GM19438 (cell line): ENCODE results near the gene FADS3.
A peak's percentile ranks its signal among the peaks of the same experiment; 100 is the strongest.

ENCODE experiments used
- ATAC-seq: cut with Tn5 transposase; IDR thresholded peaks from one replicate; pipeline ENCODE4 v1.9.1; 2021; ENCODE audit warnings: low read depth; ENCODE audit not compliant: unreplicated experiment

FADS3 gene

DNA sequence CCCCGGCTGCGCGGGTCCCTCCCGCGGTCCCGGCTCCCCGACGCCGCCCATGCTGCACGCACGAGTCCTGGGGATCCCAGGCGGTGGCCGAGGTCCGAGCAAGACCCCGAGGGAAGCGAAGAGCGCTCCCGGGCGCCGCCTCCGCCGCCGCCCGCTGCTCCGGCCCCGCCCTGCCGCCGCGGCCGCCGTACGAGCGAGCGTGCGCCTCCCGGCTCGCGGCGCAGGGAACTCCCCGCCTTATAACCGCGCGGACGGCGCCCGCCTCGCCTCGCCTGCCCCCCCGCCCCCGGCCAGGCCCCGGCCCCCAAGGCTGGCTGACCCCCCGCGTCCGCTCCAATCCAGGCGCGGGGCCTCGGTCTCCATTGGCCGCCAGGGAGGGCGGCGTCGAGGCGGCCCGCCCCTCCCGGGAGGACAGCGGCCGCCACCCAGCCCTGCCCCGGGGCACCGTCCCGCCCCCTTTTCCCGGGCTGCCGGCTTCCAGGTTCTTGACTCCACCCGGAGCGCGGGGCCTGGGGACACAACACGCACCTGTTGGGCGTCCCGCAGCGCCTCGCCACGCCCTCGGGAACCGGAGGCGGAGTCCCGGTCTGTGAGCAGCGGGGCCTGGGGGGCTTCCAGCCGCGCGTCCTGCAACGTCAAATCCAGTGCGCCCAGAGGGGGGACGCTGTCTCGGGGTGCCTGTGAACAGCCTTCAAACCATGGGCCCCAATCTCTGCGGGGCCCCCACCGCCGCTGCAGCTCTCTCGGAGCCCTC is at the start of gene FADS3:
TSS of gene FADS3 (minus strand) at position 215 of the 754 bp plus-strand sequence. CDS start at position 51, 164 bp downstream.
- peak; percentile 76 for ATAC-seq

DNA sequence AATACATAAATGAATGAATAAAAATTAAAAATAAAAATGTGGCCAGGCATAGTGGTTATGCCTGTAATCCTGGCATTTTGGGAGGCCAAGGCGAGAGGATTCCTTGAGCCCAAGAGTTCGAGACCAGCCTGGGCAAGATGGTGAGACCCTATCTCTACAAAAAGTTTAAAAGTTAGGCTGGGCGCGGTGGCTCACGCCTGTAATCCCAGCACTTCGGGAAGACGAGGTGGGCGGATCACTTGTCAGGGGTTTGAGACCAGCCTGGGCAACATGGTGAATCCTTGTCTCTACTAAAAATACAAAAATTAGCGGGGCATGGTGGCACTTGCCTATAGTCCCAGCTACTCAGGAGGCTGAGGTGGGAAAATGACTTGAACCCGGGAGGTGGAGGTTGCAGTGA is 49.1 kb upstream of the FADS3 start:
- no peak for ATAC-seq

DNA sequence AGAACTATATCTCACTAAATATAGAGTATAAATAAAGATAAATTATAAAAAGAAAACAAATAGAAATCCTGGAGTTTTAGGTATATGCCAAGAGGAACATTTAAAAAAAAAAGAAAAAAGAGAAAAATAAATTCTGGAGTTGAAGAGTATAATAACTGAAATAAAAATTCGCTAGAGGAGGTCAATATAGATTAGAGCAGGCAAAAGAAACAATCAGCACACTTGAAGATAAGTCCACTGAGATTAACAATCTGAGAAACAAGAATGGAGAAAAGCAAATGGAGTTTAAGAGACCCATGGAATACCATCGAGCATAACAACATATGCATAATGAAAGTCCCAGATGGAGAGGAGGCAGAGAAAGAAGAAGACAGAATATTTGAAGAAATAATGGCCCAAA is 44.5 kb upstream of the FADS3 start:
- ATAC-seq = no peak

GRCh38 chr11:61930933-61931332 is 39.6 kb upstream of the FADS3 start:
- no peak for ATAC-seq

GRCh38 chr11:61928606-61929005 is 37.3 kb upstream of the FADS3 start:
- no peak for ATAC-seq

DNA sequence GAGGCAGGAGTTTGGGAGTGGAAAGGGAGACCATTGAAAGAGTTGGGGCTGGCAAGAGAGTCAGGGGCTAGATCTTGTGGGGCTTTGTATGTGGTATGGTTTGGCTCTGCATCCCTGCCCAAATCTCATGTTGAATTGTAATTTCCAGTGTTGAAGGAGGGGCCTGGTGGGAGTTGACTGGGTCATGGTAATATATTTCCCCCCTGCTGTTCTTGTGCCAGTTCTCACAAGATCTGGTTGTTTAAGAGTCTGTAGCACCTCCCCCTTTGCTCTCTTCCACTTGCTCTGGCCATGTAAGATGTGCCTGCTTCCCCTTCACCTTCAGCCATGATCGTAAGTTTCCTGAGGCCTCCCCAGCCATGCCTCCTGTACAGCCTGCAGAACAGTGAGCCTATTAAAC is 36.2 kb upstream of the FADS3 start:
- ATAC-seq = no peak

GRCh38 chr11:61926235-61926634 is 34.9 kb upstream of the FADS3 start:
- no peak for ATAC-seq

DNA sequence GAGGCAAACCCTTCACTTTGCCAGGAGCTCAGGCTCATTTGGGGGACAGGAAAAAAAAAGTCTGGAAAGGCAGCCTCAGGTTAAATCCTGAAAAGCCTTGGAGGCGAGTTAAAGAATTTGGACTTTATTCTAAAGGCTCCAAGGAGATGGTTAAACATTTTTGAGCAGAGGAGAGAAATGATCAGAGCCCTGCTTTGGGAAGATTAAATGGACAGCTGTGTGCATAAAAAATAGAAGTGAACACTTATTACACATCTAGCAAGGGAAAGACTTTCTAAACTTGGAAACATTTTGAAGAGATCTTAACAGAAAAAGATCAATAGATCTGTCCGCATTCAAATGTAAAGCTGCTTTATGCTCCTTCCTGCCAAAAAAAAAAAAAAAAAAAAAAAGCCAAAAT is 34.4 kb upstream of the FADS3 start:
- no peak for ATAC-seq

- ATAC-seq = no peak
Observed at GRCh38 chr11:61924064-61924455, 32.7 kb upstream of the FADS3 start.

- no peak for ATAC-seq
Observed at GRCh38 chr11:61923166-61924063, 32.1 kb upstream of the FADS3 start.

DNA sequence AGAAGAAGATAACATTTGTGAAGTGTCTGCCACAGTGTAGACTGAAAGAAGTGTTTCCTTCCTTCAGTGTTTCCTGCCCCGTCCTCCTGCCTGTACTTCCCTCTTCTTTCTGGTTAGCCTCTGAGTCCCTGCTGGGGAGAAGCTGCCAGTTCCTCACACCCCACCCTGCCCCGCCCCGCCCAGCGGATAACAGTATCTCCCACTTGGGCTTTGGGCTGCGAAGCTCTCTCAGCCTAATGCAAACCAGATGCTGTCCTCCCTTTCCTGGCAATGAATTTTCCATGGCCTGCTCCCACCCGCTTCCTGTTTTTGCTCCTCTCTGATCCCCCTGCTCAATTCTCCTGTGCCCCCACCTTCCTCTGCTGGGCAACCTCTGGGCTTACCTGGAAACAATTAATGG is 31.2 kb upstream of the FADS3 start:
- ATAC-seq = no peak

GRCh38 chr11:61921446-61921845 is 30.1 kb upstream of the FADS3 start:
- ATAC-seq = no peak

DNA sequence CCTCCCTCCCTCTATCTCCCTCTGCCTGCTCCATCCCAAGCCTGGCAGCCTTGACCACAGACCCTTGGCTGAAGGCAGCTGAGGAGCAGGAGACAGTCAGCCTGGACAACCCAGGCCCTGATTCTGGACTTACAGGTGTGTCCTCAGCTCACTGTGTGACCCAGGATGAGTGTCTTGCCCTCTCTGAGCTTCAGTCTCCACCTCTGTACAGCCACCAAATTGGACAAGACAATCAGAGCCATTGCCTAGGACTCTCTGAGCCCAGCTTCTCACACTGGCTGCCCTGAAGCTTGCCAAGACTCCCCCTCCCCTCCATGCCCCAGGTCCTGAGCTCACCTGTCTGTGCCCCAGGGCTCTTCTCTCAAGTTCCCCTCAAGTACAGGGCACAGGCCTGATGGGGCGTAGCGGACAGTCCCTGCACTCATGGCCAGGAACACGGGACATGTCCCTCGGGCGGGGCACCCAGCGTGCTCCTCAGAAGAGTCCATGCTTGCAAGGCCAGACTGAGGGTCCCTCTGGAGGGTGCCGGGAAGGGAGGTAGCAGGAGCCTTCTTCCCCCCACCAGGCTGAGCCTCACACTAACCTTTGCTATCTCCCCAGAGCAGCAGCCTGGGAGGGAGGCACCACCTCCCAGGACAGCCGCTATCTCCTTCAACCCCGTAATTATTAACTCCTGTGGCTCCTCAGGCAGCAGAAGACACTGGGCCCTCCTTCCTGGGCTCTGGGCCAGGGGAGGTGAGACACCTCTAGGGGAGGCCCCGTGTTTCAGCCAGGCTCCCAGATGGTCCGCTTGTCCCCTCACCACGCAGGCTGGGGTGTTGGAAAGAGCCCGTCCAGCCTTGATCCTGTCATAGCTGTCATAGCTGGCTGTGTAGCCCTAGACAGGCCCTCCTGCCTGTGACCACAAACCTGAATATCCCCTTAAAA is 28.6 kb upstream of the FADS3 start:
- ATAC-seq = no peak

DNA sequence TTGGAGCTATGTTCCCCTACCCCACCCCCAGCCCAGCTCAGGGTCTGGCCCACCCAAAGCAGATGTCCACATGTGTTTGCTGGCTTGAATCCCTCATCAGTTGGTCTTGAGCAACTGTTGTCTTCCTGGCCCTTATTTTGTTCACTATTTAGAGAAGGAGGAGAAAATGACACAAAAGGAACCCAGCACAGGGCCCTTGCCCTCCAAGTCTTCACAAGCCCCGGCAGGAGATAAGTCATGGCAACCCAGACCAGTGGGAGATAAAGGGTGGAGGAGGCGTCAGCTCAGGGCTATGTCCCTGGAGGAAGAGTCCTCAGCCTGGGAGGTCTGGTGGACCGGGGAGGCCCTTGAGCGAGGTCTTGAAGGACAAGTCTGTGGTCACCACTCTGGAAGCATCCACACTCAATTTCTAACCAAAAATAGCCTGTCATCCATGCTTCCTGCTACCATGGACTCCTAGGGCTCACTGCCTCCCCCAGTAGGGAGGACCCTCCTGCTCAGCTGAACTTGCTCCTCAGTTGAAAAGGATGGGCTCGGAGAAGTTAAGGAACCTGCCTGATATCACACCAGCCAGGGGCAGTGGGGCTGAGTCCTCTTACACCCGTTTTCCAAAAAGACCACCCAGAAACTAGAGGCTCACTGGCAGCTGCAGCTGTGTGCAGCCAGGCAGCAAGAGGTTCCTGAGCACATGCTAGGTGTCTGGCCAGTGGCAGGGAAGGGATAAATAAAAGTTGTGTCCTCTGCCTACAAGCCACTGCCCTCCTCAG is 27.8 kb upstream of the FADS3 start:
- ATAC-seq = no peak

- no peak for ATAC-seq
Observed at GRCh38 chr11:61918251-61918937, 27.0 kb upstream of the FADS3 start.

GRCh38 chr11:61917334-61918109 is 26.2 kb upstream of the FADS3 start, which contains the start of gene RAB3IL1:
Gene RAB3IL1, minus strand, starts transcription at chr11:61917566. Its CDS starts 199 bp downstream, at chr11:61917367.
- no peak for ATAC-seq

- no peak for ATAC-seq
Observed at GRCh38 chr11:61916737-61917333, 25.5 kb upstream of the FADS3 start.
